CD14-positive monocyte (primary cell): ENCODE data around the gene ZNF700. TPM values are rescaled to one million over a fixed set of nuclear protein-coding genes. Genes with fewer than 3 reads are reported as not detected.
A peak's percentile ranks its signal among the peaks of the same experiment; 100 is the strongest.
"Not testable (repeated sequence)": the region's sequence is repeated elsewhere in the genome, so short reads cannot be mapped to it uniquely, and the experiment has no call there.

ENCODE experiments used
- DNase-seq, 3 donors: peaks; one replicate each; pipeline ENCODE4 v3.0.0-alpha.2; 2011 to 2022
- H2AFZ ChIP-seq: 2 replicates; pipeline ENCODE4 v1.6.0; 2012; ENCODE audit warnings: mild to moderate bottlenecking, low read depth, low read length, inconsistent platforms; ENCODE audit not compliant: insufficient read depth, poor library complexity, severe bottlenecking
- H3K27ac ChIP-seq, 2 donors: 1 replicate in 1 of 2; 2 replicates in 1 of 2; pipeline ENCODE4 v1.5.1; 2012 to 2013; ENCODE audit warnings: low read length in 2 of 2, control low read depth in 1 of 2, inconsistent platforms in 1 of 2, low read depth in 1 of 2, mild to moderate bottlenecking in 1 of 2
- H3K27me3 ChIP-seq, 2 donors: one replicate each; pipeline versions ENCODE4 v1.6.0 to v1.6.1; 2011 to 2013; ENCODE audit warnings: low read length in 2 of 2; ENCODE audit not compliant: control insufficient read depth in 2 of 2, insufficient read depth in 2 of 2
- H3K36me3 ChIP-seq, 2 donors: replicated peaks in 1 of 2; 1 replicate in 1 of 2; 2 replicates in 1 of 2; pipeline versions ENCODE4 v1.5.1 to v1.6.1; 2012 to 2013; ENCODE audit warnings: low read length in 2 of 2, control low read depth in 1 of 2, inconsistent platforms in 1 of 2, mild to moderate bottlenecking in 1 of 2; ENCODE audit not compliant: insufficient read depth in 2 of 2, control insufficient read depth in 1 of 2
- H3K4me1 ChIP-seq, 2 donors: 1 replicate in 1 of 2; 2 replicates in 1 of 2; pipeline versions ENCODE4 v1.5.1 to v1.6.1; 2012 to 2013; ENCODE audit warnings: low read length in 2 of 2, control low read depth in 1 of 2, inconsistent platforms in 1 of 2, mild to moderate bottlenecking in 1 of 2, moderate library complexity in 1 of 2; ENCODE audit not compliant: insufficient read depth in 2 of 2, control insufficient read depth in 1 of 2
- H3K4me2 ChIP-seq: replicated peaks from 2 replicates; pipeline ENCODE3; 2012; ENCODE audit warnings: low read length, moderate library complexity, mild to moderate bottlenecking; ENCODE audit not compliant: poor library complexity, severe bottlenecking; ENCODE audit errors: extremely low read depth
- H3K4me3 ChIP-seq, 3 experiments: fragments of 200-600 bp in 1 of 3; sonication (generic) in 1 of 3; replicated peaks in 1 of 3; 1 replicate in 2 of 3; 2 replicates in 1 of 3; pipeline ENCODE4 v1.5.1; 2011 to 2013; ENCODE audit warnings: low read length in 3 of 3, mild to moderate bottlenecking in 3 of 3, control low read depth in 2 of 3, low read depth in 2 of 3, inconsistent platforms in 1 of 3, moderate library complexity in 1 of 3
- H3K79me2 ChIP-seq: 2 replicates; pipeline ENCODE4 v1.6.0; 2012; ENCODE audit warnings: mild to moderate bottlenecking, control low read depth, inconsistent platforms, low read length, moderate library complexity; ENCODE audit not compliant: insufficient read depth
- H3K9ac ChIP-seq: 2 replicates; pipeline ENCODE4 v1.6.0; 2017; ENCODE audit warnings: low read length, mild to moderate bottlenecking; ENCODE audit not compliant: insufficient read depth, poor library complexity, severe bottlenecking
- H3K9me3 ChIP-seq, 2 donors: replicated peaks in 1 of 2; 1 replicate in 1 of 2; 2 replicates in 1 of 2; pipeline versions ENCODE4 v1.5.1 to v1.6.1; 2012 to 2013; ENCODE audit warnings: low read length in 2 of 2, control low read depth in 1 of 2; ENCODE audit not compliant: control insufficient read depth in 1 of 2, insufficient read depth in 1 of 2
- H4K20me1 ChIP-seq: 2 replicates; pipeline ENCODE4 v1.6.0; 2012; ENCODE audit warnings: mild to moderate bottlenecking, low read length, control low read depth, moderate library complexity; ENCODE audit not compliant: insufficient read depth
- H3K27ac Mint-ChIP-seq, 7 donors: one replicate each; pipeline ENCODE4 v1.8.0; 2020; ENCODE audit warnings: mild to moderate bottlenecking in 7 of 7, mixed read lengths in 7 of 7, moderate library complexity in 6 of 7, inconsistent platforms in 2 of 7
- H3K27me3 Mint-ChIP-seq, 3 donors: one replicate each; pipeline ENCODE4 v1.8.0; 2021 to 2022; ENCODE audit warnings: low read depth in 3 of 3, mild to moderate bottlenecking in 3 of 3, mixed read lengths in 3 of 3, moderate library complexity in 3 of 3, inconsistent platforms in 1 of 3
- H3K36me3 Mint-ChIP-seq, 2 donors: one replicate each; pipeline ENCODE4 v1.8.0; 2020; ENCODE audit warnings: mixed read lengths in 2 of 2, inconsistent platforms in 1 of 2, mild to moderate bottlenecking in 1 of 2
- H3K4me1 Mint-ChIP-seq: one replicate; pipeline ENCODE4 v1.8.0; 2020; ENCODE audit warnings: mild to moderate bottlenecking, mixed read lengths
- H3K4me3 Mint-ChIP-seq, 2 donors: one replicate each; pipeline ENCODE4 v1.8.0; 2020; ENCODE audit warnings: mild to moderate bottlenecking in 2 of 2, mixed read lengths in 2 of 2, moderate library complexity in 1 of 2
- H3K9me3 Mint-ChIP-seq, 7 donors: one replicate each; pipeline ENCODE4 v1.8.0; 2020 to 2022; ENCODE audit warnings: mixed read lengths in 7 of 7, mild to moderate bottlenecking in 6 of 7, moderate library complexity in 6 of 7, inconsistent platforms in 2 of 7
- WGBS: methylation state at CpG from one replicate; pipeline ENCODE4 v1.1.5; 2013; ENCODE audit warnings: missing lambda C conversion rate; ENCODE audit not compliant: insufficient coverage; 5-methylcytosine and 5-hydroxymethylcytosine counted together
- intact Hi-C, 2 donors: fragments of 100-400 bp; cut with micrococcal nuclease; formaldehyde crosslinking; loops; one replicate each; pipeline versions ENCODE4 v1.15.0 to v1.15.1; 2023
- polyA plus RNA-seq, 3 donors: library from polyadenylated mRNA; depleted of rRNA in 1 of 3; unstranded in 2 of 3; stranded (reverse) in 1 of 3; fragments of 300-500 nt in 2 of 3; fragments of >200 nt in 1 of 3; fragmentation: Illumina TruSeq in 2 of 3; gene quantifications; 1 replicate in 2 of 3; 2 replicates in 1 of 3; pipeline ENCODE4 v1.2.3, GENCODE V29; 2012 to 2021
- TF ChIP-seq, protein P1 (sequence below): fragments of 200-600 bp; IDR thresholded peaks from one replicate; pipeline ENCODE4 v1.8.0; 2022; ENCODE audit warnings: antibody characterized with exemption, mild to moderate bottlenecking

ZNF700 gene
- polyA plus RNA-seq, 3 donors, result 1.1 to 18.3 (median 1.2) TPM

DNA sequence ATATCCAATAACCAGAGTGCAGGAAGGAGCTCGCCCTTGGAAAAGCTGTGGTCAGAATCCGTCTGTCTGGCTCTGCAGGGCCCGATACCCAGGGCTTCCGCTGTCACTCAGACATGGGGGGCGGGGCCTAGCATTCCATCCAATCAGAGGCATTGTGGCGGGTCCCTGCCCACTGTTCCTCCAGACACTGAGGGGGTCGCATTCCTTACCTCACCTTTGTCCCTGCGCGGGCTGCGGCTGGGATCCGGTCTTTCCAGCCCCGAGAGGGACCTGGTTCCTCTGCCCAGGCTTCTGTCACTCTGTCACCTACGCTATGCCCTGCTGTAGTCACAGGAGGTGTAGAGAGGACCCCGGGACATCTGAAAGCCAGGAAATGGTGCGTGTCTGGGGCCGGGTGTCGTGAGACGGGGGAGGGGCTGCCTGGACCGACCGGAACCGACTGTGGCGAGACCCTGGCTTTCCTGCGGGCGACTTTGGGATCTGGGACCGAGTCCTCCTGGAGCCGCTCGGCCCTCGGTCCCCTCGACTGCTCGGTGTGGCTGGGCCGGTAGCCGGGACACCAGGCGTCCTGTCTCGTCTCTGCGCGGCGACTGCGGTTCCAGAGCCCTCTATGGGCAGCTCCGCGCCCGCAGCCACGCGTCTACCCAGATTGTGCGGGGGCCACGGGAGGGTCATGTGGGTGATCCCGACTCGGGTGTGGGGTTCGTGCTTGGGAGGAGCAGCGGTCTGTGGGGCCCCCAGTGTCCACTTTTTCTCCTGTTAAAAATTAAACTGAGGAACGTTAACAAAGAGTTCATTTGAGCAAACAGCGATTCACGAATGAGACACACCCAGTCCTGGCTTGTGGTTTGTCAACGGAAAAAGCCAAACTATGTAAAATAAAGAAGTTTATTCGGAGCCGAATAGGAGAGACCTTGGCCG is 37.0 kb upstream of the ZNF700 start, which contains the start of gene ZNF69:
Gene ZNF69 (plus strand): TSS at position 172 of the 921 bp plus-strand sequence. CDS start 142 bp downstream, at position 314.
- intact Hi-C loops, result no loop called here
- Mint-ChIP-seq H3K27me3 (peaks cover 0 to 1% (median 0%) of the 10 kb centered on the region in 3 donors), H3K9me3 (peaks cover 5 to 30% (median 23%) of the 10 kb centered on the region in 7 donors), H3K4me1 (peaks cover 25% of the 10 kb centered on the region), H3K4me3 (peak within 1 kb of the TSS; percentile 92 to 97), H3K27ac (peak within 1 kb of the TSS; percentile 84 to 93 (median 90)), H3K36me3 (peaks cover 4 to 18% of the 10 kb centered on the region in 2 donors)
- Histone ChIP-seq H3K4me1 (peaks cover 19 to 23% of the 10 kb centered on the region in 2 donors), H3K4me3 (peak within 1 kb of the TSS; percentile 70 to 91 (median 90)), H3K36me3 (no peaks in the 10 kb centered on the region), H4K20me1 (no peaks in the 10 kb centered on the region), H3K9ac (peak within 1 kb of the TSS; percentile 83), H3K27me3 (no peaks in the 10 kb centered on the region), H3K4me2 (peak within 1 kb of the TSS; percentile 92), H3K27ac (peak within 1 kb of the TSS; percentile 75 to 89), H3K79me2 (peaks cover 26% of the 10 kb centered on the region), H2AFZ (peak within 1 kb of the TSS; percentile 98), H3K9me3 (peaks cover 5 to 14% of the 10 kb centered on the region in 2 donors)
- TF ChIP-seq, protein P1, sequence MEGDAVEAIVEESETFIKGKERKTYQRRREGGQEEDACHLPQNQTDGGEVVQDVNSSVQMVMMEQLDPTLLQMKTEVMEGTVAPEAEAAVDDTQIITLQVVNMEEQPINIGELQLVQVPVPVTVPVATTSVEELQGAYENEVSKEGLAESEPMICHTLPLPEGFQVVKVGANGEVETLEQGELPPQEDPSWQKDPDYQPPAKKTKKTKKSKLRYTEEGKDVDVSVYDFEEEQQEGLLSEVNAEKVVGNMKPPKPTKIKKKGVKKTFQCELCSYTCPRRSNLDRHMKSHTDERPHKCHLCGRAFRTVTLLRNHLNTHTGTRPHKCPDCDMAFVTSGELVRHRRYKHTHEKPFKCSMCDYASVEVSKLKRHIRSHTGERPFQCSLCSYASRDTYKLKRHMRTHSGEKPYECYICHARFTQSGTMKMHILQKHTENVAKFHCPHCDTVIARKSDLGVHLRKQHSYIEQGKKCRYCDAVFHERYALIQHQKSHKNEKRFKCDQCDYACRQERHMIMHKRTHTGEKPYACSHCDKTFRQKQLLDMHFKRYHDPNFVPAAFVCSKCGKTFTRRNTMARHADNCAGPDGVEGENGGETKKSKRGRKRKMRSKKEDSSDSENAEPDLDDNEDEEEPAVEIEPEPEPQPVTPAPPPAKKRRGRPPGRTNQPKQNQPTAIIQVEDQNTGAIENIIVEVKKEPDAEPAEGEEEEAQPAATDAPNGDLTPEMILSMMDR, result no peak
- DNase-seq, result peak; percentile 23 to 52 (median 40)
- under 1% methylated on average over 50 of the region's 56 CpGs for WGBS

DNA sequence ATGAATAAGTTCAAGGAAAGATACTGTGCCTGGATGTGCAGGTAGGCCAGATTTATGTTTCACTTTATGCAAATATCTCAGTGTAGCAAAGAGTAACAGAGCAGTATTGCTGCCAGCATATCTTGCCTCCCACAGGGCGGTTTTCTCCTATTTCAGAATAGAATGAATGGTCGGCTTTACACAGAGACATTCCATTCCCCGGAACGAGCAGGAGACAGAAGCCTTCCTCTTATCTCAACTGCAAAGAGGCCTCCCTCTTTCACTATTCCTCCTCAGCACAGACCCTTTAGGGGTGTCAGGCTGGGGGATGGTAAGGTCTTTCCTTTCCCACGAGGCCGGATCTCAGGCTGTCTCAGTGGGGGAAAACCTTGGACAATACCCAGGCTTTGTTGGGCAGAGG is 35.0 kb upstream of the ZNF700 start:
- H3K36me3 ChIP-seq, result peaks cover 0 to 15% of the 10 kb centered on the region in 2 donors
- H3K4me2 ChIP-seq, H2AFZ ChIP-seq, H3K27me3 ChIP-seq, H4K20me1 ChIP-seq, H3K27ac ChIP-seq, intact Hi-C loops, DNase-seq, H3K4me3 Mint-ChIP-seq, H3K4me3 ChIP-seq, H3K27me3 Mint-ChIP-seq, H3K27ac Mint-ChIP-seq, H3K9ac ChIP-seq: not testable (repeated sequence)
- peaks cover 19 to 23% of the 10 kb centered on the region in 2 donors for H3K4me1 ChIP-seq
- peaks cover 19 to 37% of the 10 kb centered on the region in 2 donors for H3K36me3 Mint-ChIP-seq
- 100% methylated on average over 1 of the region's 6 CpGs for WGBS
- peaks cover 25% of the 10 kb centered on the region for H3K4me1 Mint-ChIP-seq
- peaks cover 18 to 47% (median 41%) of the 10 kb centered on the region in 7 donors for H3K9me3 Mint-ChIP-seq
- peaks cover 42% of the 10 kb centered on the region for H3K79me2 ChIP-seq
- H3K9me3 ChIP-seq, result peaks cover 23 to 34% of the 10 kb centered on the region in 2 donors
